GM12874 (cell line): ENCODE measurements around the gene WDR59.

Experiments
- TF ChIP-seq, protein P1 (sequence below): IDR thresholded peaks from 2 replicates; pipeline ENCODE4 v1.5.1; 2011; ENCODE audit warnings: low read depth, mild to moderate bottlenecking, control low read depth, low read length, moderate library complexity; ENCODE audit not compliant: insufficient read depth

The WDR59 gene

DNA sequence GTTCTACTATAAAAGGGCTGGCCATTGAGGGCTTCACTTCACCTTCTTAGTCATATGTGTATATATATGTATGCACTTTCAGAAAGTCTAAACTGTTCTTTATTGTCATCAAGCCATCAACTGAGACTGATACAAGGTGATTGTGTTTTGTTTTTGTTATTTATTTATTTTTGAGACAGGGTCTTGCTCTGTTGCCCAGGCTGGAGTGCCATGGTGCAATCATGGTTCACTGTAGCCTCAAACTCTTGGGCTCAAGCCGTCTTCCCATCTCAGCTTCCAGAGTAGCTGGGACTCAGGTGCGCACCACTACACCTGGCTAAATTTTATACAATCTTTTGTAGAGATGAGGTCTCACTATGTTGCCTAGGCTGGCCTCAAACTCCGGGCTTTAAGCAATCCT, 19.5 kb upstream of the WDR59 start:
- TF ChIP-seq, protein P1, sequence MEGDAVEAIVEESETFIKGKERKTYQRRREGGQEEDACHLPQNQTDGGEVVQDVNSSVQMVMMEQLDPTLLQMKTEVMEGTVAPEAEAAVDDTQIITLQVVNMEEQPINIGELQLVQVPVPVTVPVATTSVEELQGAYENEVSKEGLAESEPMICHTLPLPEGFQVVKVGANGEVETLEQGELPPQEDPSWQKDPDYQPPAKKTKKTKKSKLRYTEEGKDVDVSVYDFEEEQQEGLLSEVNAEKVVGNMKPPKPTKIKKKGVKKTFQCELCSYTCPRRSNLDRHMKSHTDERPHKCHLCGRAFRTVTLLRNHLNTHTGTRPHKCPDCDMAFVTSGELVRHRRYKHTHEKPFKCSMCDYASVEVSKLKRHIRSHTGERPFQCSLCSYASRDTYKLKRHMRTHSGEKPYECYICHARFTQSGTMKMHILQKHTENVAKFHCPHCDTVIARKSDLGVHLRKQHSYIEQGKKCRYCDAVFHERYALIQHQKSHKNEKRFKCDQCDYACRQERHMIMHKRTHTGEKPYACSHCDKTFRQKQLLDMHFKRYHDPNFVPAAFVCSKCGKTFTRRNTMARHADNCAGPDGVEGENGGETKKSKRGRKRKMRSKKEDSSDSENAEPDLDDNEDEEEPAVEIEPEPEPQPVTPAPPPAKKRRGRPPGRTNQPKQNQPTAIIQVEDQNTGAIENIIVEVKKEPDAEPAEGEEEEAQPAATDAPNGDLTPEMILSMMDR, result no peak

DNA sequence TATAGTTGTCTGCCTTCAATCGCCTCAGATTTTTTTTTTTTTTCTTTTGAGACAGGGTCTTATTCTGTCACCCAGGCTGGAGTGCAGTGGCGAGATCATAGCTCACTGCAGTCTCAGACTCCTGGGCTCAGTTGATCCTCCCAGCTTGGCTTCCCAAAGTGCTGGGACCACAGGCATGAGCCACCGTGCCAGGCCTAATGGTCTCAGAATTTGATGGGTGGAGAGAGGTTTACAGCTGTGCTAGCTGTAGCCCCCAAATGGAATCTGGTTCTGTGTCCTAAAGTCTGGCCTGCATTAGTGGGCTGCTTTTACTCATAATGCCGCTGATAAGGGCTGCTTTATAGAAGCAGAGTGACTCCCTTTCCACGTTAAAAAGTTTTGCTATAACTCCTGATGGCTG, 19.0 kb upstream of the WDR59 start:
- TF ChIP-seq, protein P1, result no peak

DNA sequence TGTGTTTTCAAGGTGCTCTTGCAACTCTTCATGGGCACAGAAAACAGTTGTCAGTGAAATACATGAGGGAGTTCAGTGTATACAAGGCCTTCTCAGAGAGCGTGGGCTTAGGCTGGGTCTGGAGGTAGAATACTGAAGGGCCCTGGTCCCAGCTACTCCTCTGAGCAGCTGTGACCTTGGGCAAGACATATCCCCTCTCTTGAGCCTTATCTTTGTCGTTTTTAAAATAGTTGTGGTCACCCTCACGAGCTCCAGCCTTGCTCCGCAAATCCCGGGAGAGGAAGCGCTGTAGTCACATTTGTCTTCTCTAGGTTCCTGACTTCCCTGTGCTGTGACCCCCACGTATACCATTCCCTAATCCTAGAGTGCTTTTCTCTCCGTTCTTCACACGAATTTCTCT, 17.6 kb upstream of the WDR59 start:
- TF ChIP-seq, protein P1, result no peak

DNA sequence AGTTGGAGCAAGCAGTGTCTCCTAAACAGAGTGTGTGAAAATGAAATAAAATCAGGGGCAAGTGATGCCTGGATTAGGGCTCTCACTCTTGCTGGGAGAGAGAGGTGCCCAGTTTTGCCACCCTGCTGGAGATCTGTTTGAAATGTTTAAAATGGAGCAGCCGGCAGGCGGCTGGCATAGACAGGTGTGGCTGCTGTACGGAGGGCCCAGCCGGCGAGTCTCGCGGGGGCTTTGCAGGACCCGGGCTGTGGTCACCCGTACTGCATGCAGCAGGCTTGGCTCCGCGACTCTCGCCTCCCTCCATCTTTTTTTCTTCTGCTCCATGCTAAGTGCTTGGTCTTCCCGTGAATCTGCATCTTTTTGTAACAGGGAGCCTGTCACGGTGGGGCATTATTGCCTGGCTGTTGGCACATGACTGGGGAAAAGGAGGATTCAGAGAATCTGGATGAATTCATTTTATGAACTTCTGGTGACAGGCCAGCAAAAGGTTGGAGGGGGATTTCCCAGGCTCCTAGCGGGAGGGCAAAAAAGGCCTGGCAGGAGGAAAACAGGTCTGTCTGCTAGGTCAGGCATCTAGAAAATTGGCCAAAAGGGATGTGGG, 15.7 kb upstream of the WDR59 start:
- TF ChIP-seq, protein P1, result 0 out of 2 replicates have a peak, but pooled peaks have one; percentile 3

DNA sequence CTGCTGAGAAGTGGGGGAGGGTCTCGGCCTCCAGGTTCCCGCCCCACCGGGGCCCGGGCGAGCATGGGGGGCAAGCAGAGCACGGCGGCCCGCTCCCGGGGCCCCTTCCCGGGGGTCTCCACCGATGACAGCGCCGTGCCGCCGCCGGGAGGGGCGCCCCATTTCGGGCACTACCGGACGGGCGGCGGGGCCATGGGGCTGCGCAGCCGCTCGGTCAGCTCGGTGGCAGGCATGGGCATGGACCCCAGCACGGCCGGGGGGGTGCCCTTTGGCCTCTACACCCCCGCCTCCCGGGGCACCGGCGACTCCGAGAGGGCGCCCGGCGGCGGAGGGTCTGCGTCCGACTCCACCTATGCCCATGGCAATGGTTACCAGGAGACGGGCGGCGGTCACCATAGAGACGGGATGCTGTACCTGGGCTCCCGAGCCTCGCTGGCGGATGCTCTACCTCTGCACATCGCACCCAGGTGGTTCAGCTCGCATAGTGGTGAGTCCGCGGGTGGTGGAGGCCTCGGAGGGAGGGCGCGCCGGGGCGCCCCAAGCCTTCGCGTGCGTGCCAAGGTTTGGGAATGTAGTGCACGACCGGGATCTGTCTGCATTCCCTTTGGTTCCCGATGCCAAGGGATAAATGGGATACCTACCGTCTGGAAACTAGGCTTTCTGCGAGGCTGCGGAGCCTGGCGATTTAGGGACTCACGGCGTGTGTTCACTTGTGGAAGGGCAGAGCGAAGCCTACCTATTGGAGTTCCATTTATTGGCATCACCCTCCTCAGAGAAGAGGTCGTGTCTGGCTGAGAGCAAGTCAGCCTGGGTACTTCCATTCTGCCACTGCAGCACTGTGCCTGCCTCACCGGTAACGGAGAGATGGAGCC, 14.9 kb upstream of the WDR59 start:
- TF ChIP-seq, protein P1, result 0 out of 2 replicates have a peak, but pooled peaks have one; percentile 18

DNA sequence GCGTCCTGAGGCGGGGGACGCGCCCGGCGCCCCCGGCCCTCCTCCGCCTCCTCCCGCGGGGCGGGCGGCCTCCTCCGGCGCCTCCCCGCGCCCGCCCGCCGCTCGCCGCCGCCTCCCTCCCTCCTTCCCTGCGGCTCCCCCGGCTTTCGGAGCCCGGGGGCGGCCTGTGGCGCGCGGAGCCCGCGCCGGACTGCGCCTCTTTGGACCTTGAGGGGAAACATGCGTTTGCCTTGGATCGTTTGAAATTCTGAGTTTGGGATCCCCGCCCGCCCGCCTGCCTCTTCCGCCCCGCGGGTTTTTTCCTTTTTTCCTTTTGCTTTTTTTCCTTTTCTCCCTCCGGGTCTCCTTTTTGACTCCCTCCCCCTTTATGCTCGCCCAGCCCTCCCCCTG, 14.3 kb upstream of the WDR59 start:
- TF ChIP-seq, protein P1, result no peak

DNA sequence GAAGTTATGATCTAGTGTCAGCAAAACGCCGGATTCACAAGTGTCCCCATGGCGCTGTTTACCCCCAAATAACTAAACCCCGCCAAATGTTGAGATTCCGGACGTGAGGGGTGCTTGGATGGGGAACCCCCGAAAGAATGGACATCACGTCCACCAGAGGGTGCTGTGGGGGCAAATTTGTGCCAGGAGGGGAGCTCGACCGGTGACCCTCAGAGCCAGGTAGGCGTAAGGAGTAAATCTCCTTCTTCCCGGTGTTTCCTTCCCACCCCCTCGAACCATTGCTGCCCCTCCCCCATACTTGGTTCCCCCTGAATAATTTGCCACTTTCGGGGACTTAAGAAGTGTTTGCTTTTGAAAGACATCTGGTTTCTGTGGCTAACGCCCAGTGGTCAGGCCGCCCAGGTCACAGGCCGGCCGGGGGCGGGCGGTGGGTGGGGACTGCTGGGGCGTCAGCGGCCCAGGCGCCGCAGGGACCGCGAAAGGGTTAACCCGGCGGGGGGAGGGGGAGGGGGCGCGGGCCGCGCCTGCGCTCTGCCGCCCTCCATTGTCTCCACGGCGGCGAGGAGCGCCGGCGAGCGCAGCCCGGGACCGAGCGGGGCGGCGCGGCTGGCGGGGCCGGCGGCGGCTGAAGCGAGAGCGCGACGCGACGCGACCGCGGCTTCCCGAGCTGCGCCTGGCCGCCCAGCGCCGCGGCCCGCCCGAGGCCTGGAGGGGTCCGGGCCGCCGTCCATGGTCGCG, 13.7 kb upstream of the WDR59 start, which contains the start of gene ZNRF1:
Gene ZNRF1, plus strand, starts transcription at position 544 of the 738 bp plus-strand sequence. CDS start 648 bp downstream, outside the sequence.
- TF ChIP-seq, protein P1, result peak; percentile 69
